Measurements from ENCODE around the gene MS4A18. TPM values are rescaled to one million over a fixed set of nuclear protein-coding genes. Genes with fewer than 3 reads are reported as not detected.

Gene MS4A18
- total RNA-seq, 1 experiment from 2014 or later = not detected

DNA sequence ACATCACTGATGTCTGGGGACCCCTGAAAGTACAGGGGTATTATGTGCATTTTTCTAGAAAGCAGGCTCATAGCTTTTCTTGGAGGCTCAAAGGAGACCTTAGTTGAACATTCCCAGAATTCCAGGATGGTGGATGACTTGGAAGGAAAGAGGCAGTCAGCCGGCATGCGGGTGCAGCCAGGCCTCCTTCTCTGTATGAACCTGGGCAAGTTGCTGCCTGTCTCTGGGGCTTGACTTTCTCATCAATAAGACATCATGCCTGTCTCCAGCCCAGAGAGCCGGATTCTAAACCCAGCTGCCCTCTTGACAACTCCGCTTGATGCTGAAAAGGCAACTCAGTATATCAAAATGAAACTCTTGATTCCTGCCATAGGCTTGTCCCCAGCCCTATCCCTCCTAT lies 44.8 kb downstream of the MS4A18 start:
- H3K4me1 ChIP-seq (ENCODE audit: control insufficient read depth in 1 of 2, insufficient read depth in 2 of 2, low read length in 2 of 2) = peaks cover 8 to 10% of the 10 kb centered on the region in 2 experiments; a peak in 2 of 4 replicates
- no peak overlapping the region for H3K4me3 ChIP-seq (replicated peaks in 1 of 2; ENCODE audit: low read depth in 1 of 2, low read length in 2 of 2)
- ChIA-PET RAD21 (ENCODE audit: low non-redundant PET in 1 of 2, low total read pairs in 2 of 2, uncharacterized antibody in 2 of 2, unreplicated experiment in 2 of 2) (no interaction called here), CTCF (no interaction called here), POLR2A (no interaction called here)
- no peaks in the 10 kb centered on the region for H3K36me3 ChIP-seq (ENCODE audit: control insufficient read depth in 1 of 2, insufficient read depth in 2 of 2, low read length in 2 of 2)
- no peaks in the 10 kb centered on the region for H3K9me2 ChIP-seq (ENCODE audit: insufficient read depth)
- no peaks in the 10 kb centered on the region for H3K27me3 ChIP-seq (ENCODE audit: insufficient read depth, low read length)
- no peak for ATAC-seq
- DNase-seq (ENCODE audit: low read depth, low spot score) = no peak
- H4K20me1 ChIP-seq (ENCODE audit: insufficient read depth) = no peaks in the 10 kb centered on the region
- H3K4me2 ChIP-seq (ENCODE audit: low read length) = no peak overlapping the region
- no peak overlapping the region for H3K27ac ChIP-seq (ENCODE audit: low read depth, low read length)
- H3K9me3 ChIP-seq (ENCODE audit: control insufficient read depth in 1 of 2, insufficient read depth in 1 of 2, low read depth in 1 of 2, low read length in 2 of 2) = no peaks in the 10 kb centered on the region
- H2AFZ ChIP-seq (ENCODE audit: low read depth, low read length, poor library complexity, severe bottlenecking) = no peak overlapping the region
- intact Hi-C loops (cut with micrococcal nuclease) = no loop called here
- no peak overlapping the region for H3K9ac ChIP-seq (ENCODE audit: low read length)
- BruUV-seq (replicated peaks) = no TSS peak
- no peaks in the 10 kb centered on the region for H3K79me2 ChIP-seq (ENCODE audit: insufficient read depth, low read length)
- TF ChIP-seq ZNF274 (IDR thresholded peaks at IDR 0.05; ENCODE audit: low read depth, low read length) (no peak), CBX3 (IDR thresholded peaks at IDR 0.05; ENCODE audit: low read depth) (no peak), EZH2phosphoT487 (IDR thresholded peaks at IDR 0.05; ENCODE audit: borderline replicate concordance) (no peak), ZFX (IDR thresholded peaks at IDR 0.05) (no peak), SP1 (IDR thresholded peaks at IDR 0.05; ENCODE audit: low read depth) (no peak), JUND (IDR thresholded peaks at IDR 0.05) (no peak)
- TF ChIP-seq, protein P1, sequence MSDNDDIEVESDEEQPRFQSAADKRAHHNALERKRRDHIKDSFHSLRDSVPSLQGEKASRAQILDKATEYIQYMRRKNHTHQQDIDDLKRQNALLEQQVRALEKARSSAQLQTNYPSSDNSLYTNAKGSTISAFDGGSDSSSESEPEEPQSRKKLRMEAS (IDR thresholded peaks at IDR 0.05) = no peak
- TF ChIP-seq, protein P2, sequence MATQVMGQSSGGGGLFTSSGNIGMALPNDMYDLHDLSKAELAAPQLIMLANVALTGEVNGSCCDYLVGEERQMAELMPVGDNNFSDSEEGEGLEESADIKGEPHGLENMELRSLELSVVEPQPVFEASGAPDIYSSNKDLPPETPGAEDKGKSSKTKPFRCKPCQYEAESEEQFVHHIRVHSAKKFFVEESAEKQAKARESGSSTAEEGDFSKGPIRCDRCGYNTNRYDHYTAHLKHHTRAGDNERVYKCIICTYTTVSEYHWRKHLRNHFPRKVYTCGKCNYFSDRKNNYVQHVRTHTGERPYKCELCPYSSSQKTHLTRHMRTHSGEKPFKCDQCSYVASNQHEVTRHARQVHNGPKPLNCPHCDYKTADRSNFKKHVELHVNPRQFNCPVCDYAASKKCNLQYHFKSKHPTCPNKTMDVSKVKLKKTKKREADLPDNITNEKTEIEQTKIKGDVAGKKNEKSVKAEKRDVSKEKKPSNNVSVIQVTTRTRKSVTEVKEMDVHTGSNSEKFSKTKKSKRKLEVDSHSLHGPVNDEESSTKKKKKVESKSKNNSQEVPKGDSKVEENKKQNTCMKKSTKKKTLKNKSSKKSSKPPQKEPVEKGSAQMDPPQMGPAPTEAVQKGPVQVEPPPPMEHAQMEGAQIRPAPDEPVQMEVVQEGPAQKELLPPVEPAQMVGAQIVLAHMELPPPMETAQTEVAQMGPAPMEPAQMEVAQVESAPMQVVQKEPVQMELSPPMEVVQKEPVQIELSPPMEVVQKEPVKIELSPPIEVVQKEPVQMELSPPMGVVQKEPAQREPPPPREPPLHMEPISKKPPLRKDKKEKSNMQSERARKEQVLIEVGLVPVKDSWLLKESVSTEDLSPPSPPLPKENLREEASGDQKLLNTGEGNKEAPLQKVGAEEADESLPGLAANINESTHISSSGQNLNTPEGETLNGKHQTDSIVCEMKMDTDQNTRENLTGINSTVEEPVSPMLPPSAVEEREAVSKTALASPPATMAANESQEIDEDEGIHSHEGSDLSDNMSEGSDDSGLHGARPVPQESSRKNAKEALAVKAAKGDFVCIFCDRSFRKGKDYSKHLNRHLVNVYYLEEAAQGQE (IDR thresholded peaks at IDR 0.05; ENCODE audit: low read depth) = no peak

All from HCT116 (cell line).